ENCODE measurements around the gene ANXA11. TPM values are rescaled to one million over a fixed set of nuclear protein-coding genes. Genes with fewer than 3 reads are reported as not detected.

ANXA11 gene
- total and polyA plus RNA-seq, 2 donors = 107 to 152 TPM

- peaks cover 4 to 14% of the 10 kb centered on the region in 2 donors for H3K36me3 ChIP-seq (ENCODE audit: control insufficient read depth in 2 of 2, insufficient read depth in 2 of 2, low read length in 1 of 2)
- peaks cover 1 to 9% of the 10 kb centered on the region in 2 donors for H3K9me3 ChIP-seq (ENCODE audit: control insufficient read depth in 2 of 2, insufficient read depth in 1 of 2, low read length in 1 of 2)
- 78% methylated on average over 13 of the region's 13 CpGs for WGBS
- DNase-seq (ENCODE audit: low read depth in 6 of 9, low spot score in 9 of 9) = peak in 3 of 9 donors; percentile 54 to 73 (median 73)
- H3K27me3 ChIP-seq (ENCODE audit: control insufficient read depth in 2 of 2, insufficient read depth in 1 of 2, low read length in 1 of 2) = no peaks in the 10 kb centered on the region
- peak overlapping the region in 1 of 2 donors; percentile 34 for H3K4me3 ChIP-seq (ENCODE audit: low read length in 2 of 2)
- H3K27ac ChIP-seq (ENCODE audit: low read depth in 1 of 2, low read length in 1 of 2) = peak overlapping the region; percentile 98 to 99
- peaks cover 47 to 66% of the 10 kb centered on the region in 2 donors for H3K4me1 ChIP-seq (ENCODE audit: control insufficient read depth in 2 of 2, insufficient read depth in 2 of 2, low read length in 2 of 2)
Observed at GRCh38 chr10:80186364-80187012, 18.8 kb downstream of the ANXA11 start.

DNA sequence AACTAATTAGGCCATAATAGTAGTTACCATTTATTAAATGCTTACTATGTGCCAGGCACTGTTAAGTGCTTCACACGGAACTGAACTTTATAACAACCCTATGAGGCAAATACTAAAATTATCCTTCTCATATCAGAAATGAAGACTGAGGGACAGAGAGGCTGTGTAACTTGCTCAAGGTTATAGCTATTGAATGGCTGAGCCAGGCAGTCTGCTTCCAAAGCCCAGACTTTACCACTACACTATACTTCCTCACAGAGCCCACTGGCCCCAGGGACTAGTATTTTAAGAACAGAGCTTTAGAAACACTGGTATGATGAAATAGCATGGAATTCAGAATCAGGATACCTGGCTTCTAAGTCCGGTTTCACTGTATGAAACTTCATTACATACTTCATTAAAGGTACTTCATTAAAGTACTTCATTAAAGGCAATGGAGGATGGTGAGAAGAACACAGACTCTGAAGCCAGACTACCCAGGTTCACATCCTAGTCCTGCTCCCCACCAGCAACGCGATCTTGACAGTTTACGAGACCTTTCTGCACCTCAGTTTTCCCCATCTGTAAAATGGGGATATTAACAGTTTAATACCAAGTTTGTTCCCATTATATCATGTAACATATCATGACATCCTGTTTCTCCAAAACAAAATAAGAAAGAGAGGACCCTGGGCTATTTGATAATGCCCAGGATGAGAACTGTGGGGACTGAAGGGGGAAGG is 19.6 kb downstream of the ANXA11 start:
- Histone ChIP-seq H3K27me3 (ENCODE audit: control insufficient read depth in 2 of 2, insufficient read depth in 1 of 2, low read length in 1 of 2) (no peaks in the 10 kb centered on the region), H3K4me3 (ENCODE audit: low read length in 2 of 2) (no peak overlapping the region), H3K27ac (ENCODE audit: low read depth in 1 of 2, low read length in 1 of 2) (peak overlapping the region; percentile 25 to 99), H3K4me1 (ENCODE audit: control insufficient read depth in 2 of 2, insufficient read depth in 2 of 2, low read length in 2 of 2) (peaks cover 41 to 59% of the 10 kb centered on the region in 2 donors), H3K36me3 (ENCODE audit: control insufficient read depth in 2 of 2, insufficient read depth in 2 of 2, low read length in 1 of 2) (peaks cover 4 to 16% of the 10 kb centered on the region in 2 donors), H3K9me3 (ENCODE audit: control insufficient read depth in 2 of 2, insufficient read depth in 1 of 2, low read length in 1 of 2) (peaks cover 1 to 7% of the 10 kb centered on the region in 2 donors)
- WGBS = 99% methylated on average over 5 of the region's 5 CpGs
- no peak for DNase-seq (ENCODE audit: low read depth in 6 of 9, low spot score in 9 of 9)

DNA sequence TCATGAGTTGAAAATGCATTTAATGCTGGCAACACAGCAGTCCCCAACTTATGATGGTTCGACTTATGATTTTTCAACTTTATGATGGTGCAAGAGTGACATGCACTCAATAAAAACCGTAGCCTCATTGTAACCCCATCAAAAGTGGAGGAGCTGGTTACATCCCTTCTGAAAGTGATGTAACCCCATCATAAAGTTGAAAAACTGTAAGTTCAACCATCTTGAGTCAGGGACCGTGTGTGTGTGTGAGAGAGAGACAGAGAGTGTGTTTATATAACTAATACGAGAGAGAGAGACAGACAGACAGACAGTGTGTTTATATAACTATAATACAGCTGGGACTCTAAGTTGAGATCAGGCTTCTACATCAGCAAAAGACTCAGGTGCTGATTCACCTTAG is 21.0 kb downstream of the ANXA11 start:
- Histone ChIP-seq H3K4me1 (ENCODE audit: control insufficient read depth in 2 of 2, insufficient read depth in 2 of 2, low read length in 2 of 2) (peaks cover 34 to 53% of the 10 kb centered on the region in 2 donors), H3K27ac (ENCODE audit: low read depth in 1 of 2, low read length in 1 of 2) (peak overlapping the region in 1 of 2 donors; percentile 29), H3K9me3 (ENCODE audit: control insufficient read depth in 2 of 2, insufficient read depth in 1 of 2, low read length in 1 of 2) (peaks cover 1 to 7% of the 10 kb centered on the region in 2 donors), H3K36me3 (ENCODE audit: control insufficient read depth in 2 of 2, insufficient read depth in 2 of 2, low read length in 1 of 2) (peaks cover 15 to 28% of the 10 kb centered on the region in 2 donors), H3K27me3 (ENCODE audit: control insufficient read depth in 2 of 2, insufficient read depth in 1 of 2, low read length in 1 of 2) (no peaks in the 10 kb centered on the region), H3K4me3 (ENCODE audit: low read length in 2 of 2) (no peak overlapping the region)
- WGBS = 95% methylated on average over 4 of the region's 4 CpGs
- no peak for DNase-seq (ENCODE audit: low read depth in 6 of 9, low spot score in 9 of 9)

DNA sequence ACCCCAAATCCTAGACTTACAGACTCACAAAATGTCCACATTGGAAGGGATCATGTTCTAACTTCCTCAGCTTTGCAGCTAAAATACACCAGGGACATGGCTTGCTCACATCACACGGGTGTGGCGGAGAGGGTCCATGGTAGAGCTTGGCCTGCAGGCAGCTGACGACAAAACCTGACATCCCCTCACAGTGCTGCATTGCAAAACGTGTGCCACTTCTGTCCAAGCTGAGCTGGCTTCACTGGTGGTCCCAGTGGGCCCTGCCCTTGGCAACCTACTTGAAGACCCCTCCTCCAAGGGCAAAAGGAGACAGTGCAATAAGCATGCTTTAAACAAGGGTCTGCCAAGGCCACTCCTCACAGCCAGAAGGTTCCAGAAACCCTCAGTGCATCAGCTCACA is 21.9 kb downstream of the ANXA11 start:
- Histone ChIP-seq H3K27ac (ENCODE audit: low read depth in 1 of 2, low read length in 1 of 2) (no peak overlapping the region), H3K27me3 (ENCODE audit: control insufficient read depth in 2 of 2, insufficient read depth in 1 of 2, low read length in 1 of 2) (no peaks in the 10 kb centered on the region)
- WGBS = 83% methylated on average over 4 of the region's 4 CpGs

DNA sequence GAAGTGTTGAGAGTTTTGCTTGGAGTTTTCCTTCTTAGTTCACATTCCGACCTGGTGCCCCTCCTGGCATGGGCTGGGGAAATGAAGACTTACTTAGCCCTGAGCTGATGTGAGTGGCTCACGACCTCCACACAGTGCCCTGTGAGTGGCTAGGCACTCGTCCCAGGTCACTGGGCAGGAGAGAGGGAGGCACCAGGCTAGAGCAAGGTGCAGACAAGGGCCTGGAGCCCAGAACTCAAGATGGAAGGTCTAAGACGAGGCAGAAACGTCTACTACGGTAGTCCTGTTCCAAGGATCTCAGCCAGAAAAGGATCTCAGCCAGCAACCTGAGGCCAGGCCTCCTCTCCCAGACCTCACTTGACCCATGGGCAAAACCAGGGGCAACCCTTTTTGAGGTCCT is 22.4 kb downstream of the ANXA11 start:
- WGBS = 98% methylated on average over 6 of the region's 6 CpGs
- Histone ChIP-seq H3K36me3 (ENCODE audit: control insufficient read depth in 2 of 2, insufficient read depth in 2 of 2, low read length in 1 of 2) (peaks cover 15 to 33% of the 10 kb centered on the region in 2 donors), H3K27ac (ENCODE audit: low read depth in 1 of 2, low read length in 1 of 2) (no peak overlapping the region), H3K4me3 (ENCODE audit: low read length in 2 of 2) (no peak overlapping the region), H3K9me3 (ENCODE audit: control insufficient read depth in 2 of 2, insufficient read depth in 1 of 2, low read length in 1 of 2) (peaks cover 1 to 7% of the 10 kb centered on the region in 2 donors), H3K4me1 (ENCODE audit: control insufficient read depth in 2 of 2, insufficient read depth in 2 of 2, low read length in 2 of 2) (peaks cover 24 to 47% of the 10 kb centered on the region in 2 donors), H3K27me3 (ENCODE audit: control insufficient read depth in 2 of 2, insufficient read depth in 1 of 2, low read length in 1 of 2) (no peaks in the 10 kb centered on the region)
- DNase-seq (ENCODE audit: low read depth in 6 of 9, low spot score in 9 of 9) = no peak

More for the DNA sequence above, 21.9 kb downstream of the ANXA11 start:
- no peak for DNase-seq (ENCODE audit: low read depth in 6 of 9, low spot score in 9 of 9)
- Histone ChIP-seq H3K36me3 (ENCODE audit: control insufficient read depth in 2 of 2, insufficient read depth in 2 of 2, low read length in 1 of 2) (peaks cover 15 to 30% of the 10 kb centered on the region in 2 donors), H3K4me1 (ENCODE audit: control insufficient read depth in 2 of 2, insufficient read depth in 2 of 2, low read length in 2 of 2) (peaks cover 26 to 48% of the 10 kb centered on the region in 2 donors), H3K4me3 (ENCODE audit: low read length in 2 of 2) (no peak overlapping the region), H3K9me3 (ENCODE audit: control insufficient read depth in 2 of 2, insufficient read depth in 1 of 2, low read length in 1 of 2) (peaks cover 1 to 7% of the 10 kb centered on the region in 2 donors)

DNA sequence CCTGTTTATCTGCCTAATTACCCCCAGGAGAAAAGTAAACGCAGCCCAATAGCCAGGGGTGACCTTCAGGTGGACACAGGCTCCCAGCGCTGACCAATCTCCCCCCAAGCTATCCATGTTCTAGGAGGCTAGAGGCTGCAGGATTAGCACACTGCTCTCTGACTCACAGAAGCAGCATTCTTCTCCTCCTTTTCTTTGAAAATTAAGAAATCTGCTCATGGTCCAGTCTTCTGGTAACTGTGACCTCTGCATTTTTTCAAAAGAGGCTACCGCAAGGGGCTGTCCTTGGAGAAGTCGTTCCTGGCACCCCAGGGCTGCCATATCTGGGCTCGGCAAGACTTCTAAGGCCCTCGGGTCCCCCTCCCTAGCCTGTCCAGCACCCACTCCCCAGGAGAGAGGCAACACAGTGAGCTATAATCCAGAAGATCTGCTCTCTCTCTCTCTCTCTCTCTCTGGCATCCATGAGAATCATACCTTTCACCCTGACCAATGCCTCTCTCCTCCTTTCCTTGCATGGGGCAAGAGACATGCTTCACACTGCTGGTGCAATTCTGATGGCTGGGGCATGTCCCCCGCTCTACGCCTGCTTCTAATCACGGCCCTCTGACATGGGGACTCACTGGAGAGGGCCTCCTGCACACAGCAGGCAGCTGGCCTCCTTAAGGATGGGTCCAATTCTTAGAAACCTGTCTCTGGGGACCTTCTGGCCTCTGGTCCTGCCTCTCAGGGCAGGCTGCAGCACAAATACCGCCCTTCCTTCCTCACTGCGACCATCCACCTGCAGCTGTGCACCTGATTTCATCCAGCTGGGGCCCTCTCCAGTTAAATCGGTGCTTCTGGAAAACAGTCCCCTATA is 27.3 kb downstream of the ANXA11 start:
- peaks cover 15 to 33% of the 10 kb centered on the region in 2 donors for H3K36me3 ChIP-seq (ENCODE audit: control insufficient read depth in 2 of 2, insufficient read depth in 2 of 2, low read length in 1 of 2)
- H3K9me3 ChIP-seq (ENCODE audit: control insufficient read depth in 2 of 2, insufficient read depth in 1 of 2, low read length in 1 of 2) = no peaks in the 10 kb centered on the region
- DNase-seq (ENCODE audit: low read depth in 6 of 9, low spot score in 9 of 9) = no peak
- no peak overlapping the region for H3K27ac ChIP-seq (ENCODE audit: low read depth in 1 of 2, low read length in 1 of 2)
- H3K27me3 ChIP-seq (ENCODE audit: control insufficient read depth in 2 of 2, insufficient read depth in 1 of 2, low read length in 1 of 2) = no peaks in the 10 kb centered on the region
- no peak overlapping the region for H3K4me3 ChIP-seq (ENCODE audit: low read length in 2 of 2)
- WGBS = 87% methylated on average over 12 of the region's 12 CpGs
- H3K4me1 ChIP-seq (ENCODE audit: control insufficient read depth in 2 of 2, insufficient read depth in 2 of 2, low read length in 2 of 2) = peaks cover 0 to 18% of the 10 kb centered on the region in 2 donors

- no peak for DNase-seq (ENCODE audit: low read depth in 6 of 9, low spot score in 9 of 9)
- no peaks in the 10 kb centered on the region for H3K27me3 ChIP-seq (ENCODE audit: control insufficient read depth in 2 of 2, insufficient read depth in 1 of 2, low read length in 1 of 2)
- no peak overlapping the region for H3K4me3 ChIP-seq (ENCODE audit: low read length in 2 of 2)
- H3K4me1 ChIP-seq (ENCODE audit: control insufficient read depth in 2 of 2, insufficient read depth in 2 of 2, low read length in 2 of 2) = peaks cover 0 to 20% of the 10 kb centered on the region in 2 donors
- WGBS = 97% methylated on average over 6 of the region's 6 CpGs
- no peaks in the 10 kb centered on the region for H3K9me3 ChIP-seq (ENCODE audit: control insufficient read depth in 2 of 2, insufficient read depth in 1 of 2, low read length in 1 of 2)
- no peak overlapping the region for H3K27ac ChIP-seq (ENCODE audit: low read depth in 1 of 2, low read length in 1 of 2)
- peaks cover 28 to 44% of the 10 kb centered on the region in 2 donors for H3K36me3 ChIP-seq (ENCODE audit: control insufficient read depth in 2 of 2, insufficient read depth in 2 of 2, low read length in 1 of 2)
Observed at GRCh38 chr10:80176526-80176925, 28.8 kb downstream of the ANXA11 start.

- H3K27ac ChIP-seq (ENCODE audit: low read depth in 1 of 2, low read length in 1 of 2) = no peak overlapping the region
- peaks cover 0 to 16% of the 10 kb centered on the region in 2 donors for H3K4me1 ChIP-seq (ENCODE audit: control insufficient read depth in 2 of 2, insufficient read depth in 2 of 2, low read length in 2 of 2)
- peaks cover 38 to 45% of the 10 kb centered on the region in 2 donors for H3K36me3 ChIP-seq (ENCODE audit: control insufficient read depth in 2 of 2, insufficient read depth in 2 of 2, low read length in 1 of 2)
- 97% methylated on average over 15 of the region's 15 CpGs for WGBS
- no peaks in the 10 kb centered on the region for H3K9me3 ChIP-seq (ENCODE audit: control insufficient read depth in 2 of 2, insufficient read depth in 1 of 2, low read length in 1 of 2)
- no peak for DNase-seq (ENCODE audit: low read depth in 6 of 9, low spot score in 9 of 9)
- no peaks in the 10 kb centered on the region for H3K27me3 ChIP-seq (ENCODE audit: control insufficient read depth in 2 of 2, insufficient read depth in 1 of 2, low read length in 1 of 2)
- H3K4me3 ChIP-seq (ENCODE audit: low read length in 2 of 2) = no peak overlapping the region
Observed at GRCh38 chr10:80174641-80175395, 30.5 kb downstream of the ANXA11 start.

Data from thymus (tissue), 11 donors.